WERI-Rb-1 (cell line): ENCODE data around the gene EFNA2.
A peak's percentile ranks its signal among the peaks of the same experiment; 100 is the strongest.

Source experiments
- DNase-seq: peaks from one replicate; pipeline ENCODE4 v3.0.0-alpha.2; 2020
- H3K27ac ChIP-seq: fragments of 250-450 bp; sonication (Bioruptor Pico); 2 replicates; pipeline ENCODE4 v1.5.1; 2020; ENCODE audit warnings: mild to moderate bottlenecking, moderate library complexity
- H3K27me3 ChIP-seq: fragments of 250-450 bp; sonication (Bioruptor Pico); 2 replicates; pipeline ENCODE4 v1.5.1; 2021; ENCODE audit warnings: mild to moderate bottlenecking, low read depth, moderate library complexity; ENCODE audit not compliant: insufficient read depth, severe bottlenecking
- H3K36me3 ChIP-seq: fragments of 250-450 bp; sonication (Bioruptor Pico); 2 replicates; pipeline ENCODE4 v1.5.1; 2020; ENCODE audit warnings: mild to moderate bottlenecking, moderate library complexity
- H3K4me3 ChIP-seq: 2 replicates; pipeline ENCODE4 v1.5.1; 2011; ENCODE audit warnings: low read depth, mild to moderate bottlenecking, control low read depth, low read length
- H3K9me3 ChIP-seq: fragments of 250-450 bp; sonication (Bioruptor Pico); 2 replicates; pipeline ENCODE4 v1.5.1; 2021; ENCODE audit warnings: mild to moderate bottlenecking, moderate library complexity; ENCODE audit not compliant: severe bottlenecking
- CTCF ChIP-seq: IDR thresholded peaks from 2 replicates; pipeline ENCODE4 v1.5.1; 2011; ENCODE audit warnings: low read depth, mild to moderate bottlenecking, control low read depth, inconsistent platforms, low read length

Gene EFNA2

GRCh38 chr19:1274081-1274851 lies 11.4 kb upstream of the EFNA2 start:
- no peaks in the 10 kb centered on the region for H3K27me3 ChIP-seq
- no peak for DNase-seq
- H3K36me3 ChIP-seq, result peaks cover 75% of the 10 kb centered on the region
- H3K9me3 ChIP-seq, result no peaks in the 10 kb centered on the region
- TF ChIP-seq CTCF, result no peak
- peak overlapping the region; percentile 33 for H3K4me3 ChIP-seq
- peak overlapping the region; percentile 92 for H3K27ac ChIP-seq

DNA sequence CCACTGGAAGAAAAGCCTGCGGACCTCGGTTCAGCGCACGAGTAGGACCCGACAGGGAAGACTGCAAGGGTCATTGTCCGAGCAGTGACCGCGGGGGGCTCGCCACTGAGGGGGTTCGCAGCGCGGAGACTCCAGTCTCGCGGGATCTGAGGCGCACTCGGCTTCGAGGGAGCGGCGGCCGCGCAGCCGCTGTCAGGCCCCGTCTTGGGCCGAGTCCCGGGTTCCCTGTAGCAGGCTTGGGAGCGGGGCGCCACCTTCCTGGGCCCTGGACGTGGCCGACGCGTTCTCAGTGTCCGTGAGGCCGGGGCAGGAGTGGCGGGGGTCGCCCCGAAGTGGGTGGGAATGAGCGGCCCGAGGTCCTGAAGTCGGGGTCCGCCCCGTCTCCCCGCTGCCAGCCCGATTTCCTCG lies 10.8 kb upstream of the EFNA2 start:
- Histone ChIP-seq H3K36me3 (peaks cover 79% of the 10 kb centered on the region), H3K27ac (peak overlapping the region; percentile 92), H3K27me3 (no peaks in the 10 kb centered on the region), H3K4me3 (peak overlapping the region; percentile 33), H3K9me3 (no peaks in the 10 kb centered on the region)
- peak; percentile 30 for DNase-seq
- TF ChIP-seq CTCF, result no peak

DNA sequence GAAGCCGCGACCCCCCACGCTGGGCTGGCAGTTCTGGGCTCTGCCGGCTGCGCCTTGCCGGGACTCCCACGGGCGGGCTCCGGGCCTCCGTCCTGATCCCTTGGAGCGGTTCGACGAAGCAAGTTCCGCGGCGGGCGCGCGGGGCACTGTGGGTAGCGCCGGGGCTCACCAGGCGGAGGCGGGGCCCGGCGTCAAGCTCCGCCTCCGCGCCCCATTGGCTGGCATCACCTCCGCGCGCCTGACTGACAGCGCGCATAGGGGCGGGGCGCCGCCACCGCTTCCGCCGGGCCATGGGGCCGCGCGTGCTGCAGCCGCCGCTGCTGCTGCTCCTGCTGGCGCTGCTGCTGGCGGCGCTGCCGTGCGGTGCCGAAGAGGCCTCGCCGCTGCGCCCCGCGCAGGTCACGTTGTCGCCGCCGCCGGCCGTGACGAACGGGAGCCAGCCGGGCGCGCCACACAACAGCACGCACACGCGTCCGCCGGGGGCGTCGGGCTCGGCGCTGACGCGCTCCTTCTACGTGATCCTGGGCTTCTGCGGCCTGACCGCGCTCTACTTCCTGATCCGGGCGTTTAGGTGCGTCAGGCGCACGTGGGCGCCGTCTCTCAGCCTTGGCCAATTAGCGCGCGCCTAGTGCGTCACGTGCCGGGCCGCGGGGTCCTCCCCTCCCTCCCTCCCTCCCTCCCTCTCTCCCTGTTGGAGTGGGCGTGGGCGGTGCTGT lies 10.3 kb upstream of the EFNA2 start, which contains the start of gene FAM174C:
TSS of gene FAM174C (plus strand) at position 271 of the 716 bp plus-strand sequence. CDS start at position 291, 20 bp downstream.
- peaks cover 78% of the 10 kb centered on the region for H3K36me3 ChIP-seq
- no peaks in the 10 kb centered on the region for H3K27me3 ChIP-seq
- no peaks in the 10 kb centered on the region for H3K9me3 ChIP-seq
- TF ChIP-seq CTCF, result no peak
- peak within 1 kb of the TSS; percentile 92 for H3K27ac ChIP-seq
- H3K4me3 ChIP-seq, result peak within 1 kb of the TSS; percentile 59
- DNase-seq, result peak; percentile 97

- no peak for DNase-seq
- H3K27ac ChIP-seq, result peak overlapping the region; percentile 92
- H3K9me3 ChIP-seq, result no peaks in the 10 kb centered on the region
- H3K36me3 ChIP-seq, result peaks cover 72% of the 10 kb centered on the region
- H3K27me3 ChIP-seq, result no peaks in the 10 kb centered on the region
- H3K4me3 ChIP-seq, result peak overlapping the region; percentile 59
- TF ChIP-seq CTCF, result no peak
These were observed 9.6 kb upstream of the EFNA2 start for GRCh38 chr19:1275976-1276627.

- Histone ChIP-seq H3K27me3 (no peaks in the 10 kb centered on the region), H3K4me3 (peak overlapping the region; percentile 59), H3K9me3 (no peaks in the 10 kb centered on the region), H3K27ac (peak overlapping the region; percentile 92), H3K36me3 (peaks cover 66% of the 10 kb centered on the region)
- no peak for TF ChIP-seq CTCF
- DNase-seq, result no peak
These were observed 9.0 kb upstream of the EFNA2 start for GRCh38 chr19:1276628-1277022.
